OCI-LY1 (cell line): Measurements from ENCODE around the gene ARID3B.

Source experiments
- H2AFZ ChIP-seq: fragments of 200-600 bp; sonication (generic), shearing (Covaris generic); 2 replicates; pipeline ENCODE4 v1.6.0; 2014; ENCODE audit warnings: antibody characterized with exemption, mild to moderate bottlenecking, low read length
- H3F3A ChIP-seq: fragments of 200-600 bp; sonication (generic), shearing (Covaris generic); 2 replicates; pipeline ENCODE4 v1.6.0; 2014; ENCODE audit warnings: mild to moderate bottlenecking, antibody characterized with exemption, low read length, moderate library complexity; ENCODE audit not compliant: insufficient read depth
- H3K27ac ChIP-seq: fragments of 200-600 bp; sonication (generic); 2 replicates; pipeline ENCODE4 v1.5.1; 2014; ENCODE audit warnings: low read length, mixed run types, mild to moderate bottlenecking, low read depth; ENCODE audit not compliant: poor library complexity, severe bottlenecking
- H3K27me3 ChIP-seq: fragments of 200-600 bp; sonication (generic); 2 replicates; pipeline ENCODE4 v1.6.0; 2014; ENCODE audit warnings: antibody characterized with exemption, mild to moderate bottlenecking, low read length, moderate library complexity; ENCODE audit not compliant: insufficient read depth
- H3K36me3 ChIP-seq: fragments of 200-600 bp; sonication (generic); 2 replicates; pipeline ENCODE4 v1.6.1; 2014; ENCODE audit warnings: mild to moderate bottlenecking, antibody characterized with exemption, low read length, moderate library complexity, mixed read lengths; ENCODE audit not compliant: insufficient read depth
- H3K4me1 ChIP-seq: fragments of 200-600 bp; sonication (generic); 2 replicates; pipeline ENCODE4 v1.5.1; 2014; ENCODE audit warnings: mild to moderate bottlenecking, low read length, moderate library complexity; ENCODE audit not compliant: insufficient read depth, severe bottlenecking
- H3K4me2 ChIP-seq: fragments of 200-600 bp; sonication (generic), shearing (Covaris generic); 2 replicates; pipeline ENCODE4 v1.6.1; 2014; ENCODE audit warnings: low read length
- H3K4me3 ChIP-seq: fragments of 200-600 bp; sonication (generic); 2 replicates; pipeline ENCODE4 v1.5.1; 2014; ENCODE audit warnings: low read length, low read depth, mild to moderate bottlenecking, mixed read lengths; ENCODE audit not compliant: poor library complexity, severe bottlenecking
- H3K79me2 ChIP-seq: fragments of 200-600 bp; shearing (Covaris generic); 2 replicates; pipeline ENCODE4 v1.6.1; 2016; ENCODE audit warnings: mixed run types, low read length, mixed read lengths; ENCODE audit not compliant: insufficient read depth
- H3K9ac ChIP-seq: fragments of 200-600 bp; sonication (generic), shearing (Covaris generic); 2 replicates; pipeline ENCODE4 v1.6.1; 2014; ENCODE audit warnings: mild to moderate bottlenecking, low read length, mixed read lengths
- H3K9me2 ChIP-seq: fragments of 200-600 bp; sonication (generic), shearing (Covaris generic); 2 replicates; pipeline ENCODE4 v1.6.1; 2014; ENCODE audit warnings: low read depth, mild to moderate bottlenecking, low read length, mixed read lengths
- H3K9me3 ChIP-seq: fragments of 200-600 bp; shearing (Covaris generic); 2 replicates; pipeline ENCODE4 v1.6.1; 2014; ENCODE audit warnings: low read length, mixed read lengths
- H4K20me1 ChIP-seq: fragments of 200-600 bp; sonication (generic), shearing (Covaris generic); 2 replicates; pipeline ENCODE4 v1.6.0; 2016; ENCODE audit warnings: mild to moderate bottlenecking, low read length; ENCODE audit not compliant: insufficient read depth
- CTCF ChIP-seq: fragments of 200-600 bp; sonication (generic), shearing (Covaris generic); IDR thresholded peaks from 2 replicates; pipeline ENCODE4 v1.5.1; 2017; ENCODE audit warnings: mild to moderate bottlenecking, antibody characterized with exemption, low read length, moderate library complexity, mixed read lengths
- EZH2 ChIP-seq: fragments of 200-600 bp; sonication (generic), shearing (Covaris generic); IDR thresholded peaks from 2 replicates; pipeline ENCODE4 v1.8.0; 2017; ENCODE audit warnings: borderline replicate concordance, mixed run types, mild to moderate bottlenecking, antibody characterized with exemption, low read length, moderate library complexity, mixed read lengths

The ARID3B gene

GRCh38 chr15:74618841-74619596, 78.0 kb downstream of the ARID3B start:
- Histone ChIP-seq H3K27ac (no peak overlapping the region), H3K9ac (no peak overlapping the region), H3K27me3 (no peaks in the 10 kb centered on the region), H3K4me2 (no peak overlapping the region), H4K20me1 (no peaks in the 10 kb centered on the region), H2AFZ (no peak overlapping the region), H3K4me3 (no peak overlapping the region), H3F3A (no peaks in the 10 kb centered on the region), H3K36me3 (peaks cover 46% of the 10 kb centered on the region), H3K9me3 (no peaks in the 10 kb centered on the region), H3K79me2 (peaks cover 31% of the 10 kb centered on the region), H3K4me1 (peaks cover 23% of the 10 kb centered on the region), H3K9me2 (no peaks in the 10 kb centered on the region)
- TF ChIP-seq EZH2 (no peak), CTCF (no peak)

GRCh38 chr15:74619916-74620635, 79.1 kb downstream of the ARID3B start:
- Histone ChIP-seq H3K9me3 (no peaks in the 10 kb centered on the region), H3F3A (no peaks in the 10 kb centered on the region), H3K79me2 (peaks cover 31% of the 10 kb centered on the region), H3K27ac (no peak overlapping the region), H3K9ac (no peak overlapping the region), H3K4me1 (peaks cover 18% of the 10 kb centered on the region), H3K9me2 (no peaks in the 10 kb centered on the region), H2AFZ (no peak overlapping the region), H3K36me3 (peaks cover 57% of the 10 kb centered on the region), H3K4me2 (no peak overlapping the region), H3K27me3 (no peaks in the 10 kb centered on the region), H3K4me3 (no peak overlapping the region), H4K20me1 (no peaks in the 10 kb centered on the region)
- no peak for TF ChIP-seq CTCF

GRCh38 chr15:74620636-74621545, 79.9 kb downstream of the ARID3B start:
- Histone ChIP-seq H3K27me3 (no peaks in the 10 kb centered on the region), H3K36me3 (peaks cover 65% of the 10 kb centered on the region), H3F3A (no peaks in the 10 kb centered on the region), H3K9me3 (no peaks in the 10 kb centered on the region), H3K4me2 (no peak overlapping the region), H2AFZ (no peak overlapping the region), H3K9ac (no peak overlapping the region), H3K9me2 (no peaks in the 10 kb centered on the region), H3K79me2 (peaks cover 30% of the 10 kb centered on the region), H3K4me3 (no peak overlapping the region), H3K4me1 (peaks cover 26% of the 10 kb centered on the region), H4K20me1 (no peaks in the 10 kb centered on the region), H3K27ac (no peak overlapping the region)
- TF ChIP-seq CTCF (peak; percentile 100), EZH2 (no peak)
